Ishikawa (cell line): Measurements from ENCODE around the gene OMD.

Experiments used
- CEBPB ChIP-seq: IDR thresholded peaks from 2 replicates; pipeline ENCODE4 v1.6.1; 2012
- CREB1 ChIP-seq: IDR thresholded peaks from 2 replicates; pipeline ENCODE4 v1.6.1; 2012; ENCODE audit warnings: low read depth
- EGR1 ChIP-seq: IDR thresholded peaks from 2 replicates; pipeline ENCODE4 v1.6.1; 2012
- EP300 ChIP-seq: IDR thresholded peaks from 2 replicates; pipeline ENCODE4 v1.6.1; 2012; ENCODE audit warnings: borderline replicate concordance
- FOXM1 ChIP-seq: IDR thresholded peaks from 2 replicates; pipeline ENCODE4 v1.6.1; 2012; ENCODE audit warnings: low read depth, borderline replicate concordance
- MAX ChIP-seq: IDR thresholded peaks from 2 replicates; pipeline ENCODE4 v1.6.1; 2012
- NFIC ChIP-seq: IDR thresholded peaks from 2 replicates; pipeline ENCODE4 v1.6.1; 2012
- RAD21 ChIP-seq: IDR thresholded peaks from 2 replicates; pipeline ENCODE4 v1.6.1; 2012; ENCODE audit warnings: low read depth
- REST ChIP-seq: IDR thresholded peaks from 2 replicates; pipeline ENCODE4 v1.6.1; 2012; ENCODE audit warnings: low read depth, mild to moderate bottlenecking
- TAF1 ChIP-seq: IDR thresholded peaks from 2 replicates; pipeline ENCODE4 v1.6.1; 2012; ENCODE audit warnings: low read depth, mild to moderate bottlenecking
- TCF12 ChIP-seq: IDR thresholded peaks from 2 replicates; pipeline ENCODE4 v1.6.1; 2012; ENCODE audit warnings: low read depth
- TEAD4 ChIP-seq: IDR thresholded peaks from 2 replicates; pipeline ENCODE4 v1.6.1; 2012
- YY1 ChIP-seq: IDR thresholded peaks from 2 replicates; pipeline ENCODE4 v1.6.1; 2012; ENCODE audit warnings: low read depth
- ZBTB7A ChIP-seq: IDR thresholded peaks from 2 replicates; pipeline ENCODE4 v1.6.1; 2012; ENCODE audit warnings: low read depth
- TF ChIP-seq, protein P1 (sequence below): IDR thresholded peaks from 2 replicates; pipeline ENCODE4 v1.6.1; 2012

OMD gene

DNA sequence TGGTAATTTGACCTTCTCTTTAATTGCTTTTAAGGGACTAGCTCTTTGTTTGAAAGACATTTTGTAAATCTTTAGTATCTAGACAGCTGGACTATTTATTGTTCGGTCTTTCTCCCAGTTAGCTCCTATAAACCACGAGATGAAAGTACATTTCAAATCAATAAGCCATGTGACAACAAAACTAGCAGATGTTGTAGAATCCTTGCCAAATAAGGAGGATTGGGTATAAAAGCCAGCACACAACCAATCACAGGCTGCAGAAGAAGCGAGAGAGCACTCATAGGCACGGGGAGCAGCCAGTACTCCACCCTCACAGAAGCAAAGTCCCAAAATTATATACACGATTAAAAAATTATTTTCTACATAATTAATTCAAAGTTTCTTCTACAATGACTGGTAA, 8.1 kb upstream of the OMD start:
- no peak for TF ChIP-seq RAD21

GRCh38 chr9:92429836-92430235, 5.6 kb upstream of the OMD start:
- TF ChIP-seq EGR1 = no peak
- no peak for TF ChIP-seq FOXM1
- TF ChIP-seq CREB1 = no peak
- no peak for TF ChIP-seq ZBTB7A
- no peak for TF ChIP-seq TAF1
- no peak for TF ChIP-seq MAX
- no peak for TF ChIP-seq YY1
- TF ChIP-seq, protein P1, sequence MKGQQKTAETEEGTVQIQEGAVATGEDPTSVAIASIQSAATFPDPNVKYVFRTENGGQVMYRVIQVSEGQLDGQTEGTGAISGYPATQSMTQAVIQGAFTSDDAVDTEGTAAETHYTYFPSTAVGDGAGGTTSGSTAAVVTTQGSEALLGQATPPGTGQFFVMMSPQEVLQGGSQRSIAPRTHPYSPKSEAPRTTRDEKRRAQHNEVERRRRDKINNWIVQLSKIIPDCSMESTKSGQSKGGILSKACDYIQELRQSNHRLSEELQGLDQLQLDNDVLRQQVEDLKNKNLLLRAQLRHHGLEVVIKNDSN = no peak
- TF ChIP-seq RAD21 = no peak
- TF ChIP-seq TCF12 = no peak
- no peak for TF ChIP-seq TEAD4
- no peak for TF ChIP-seq CEBPB
- no peak for TF ChIP-seq EP300

DNA sequence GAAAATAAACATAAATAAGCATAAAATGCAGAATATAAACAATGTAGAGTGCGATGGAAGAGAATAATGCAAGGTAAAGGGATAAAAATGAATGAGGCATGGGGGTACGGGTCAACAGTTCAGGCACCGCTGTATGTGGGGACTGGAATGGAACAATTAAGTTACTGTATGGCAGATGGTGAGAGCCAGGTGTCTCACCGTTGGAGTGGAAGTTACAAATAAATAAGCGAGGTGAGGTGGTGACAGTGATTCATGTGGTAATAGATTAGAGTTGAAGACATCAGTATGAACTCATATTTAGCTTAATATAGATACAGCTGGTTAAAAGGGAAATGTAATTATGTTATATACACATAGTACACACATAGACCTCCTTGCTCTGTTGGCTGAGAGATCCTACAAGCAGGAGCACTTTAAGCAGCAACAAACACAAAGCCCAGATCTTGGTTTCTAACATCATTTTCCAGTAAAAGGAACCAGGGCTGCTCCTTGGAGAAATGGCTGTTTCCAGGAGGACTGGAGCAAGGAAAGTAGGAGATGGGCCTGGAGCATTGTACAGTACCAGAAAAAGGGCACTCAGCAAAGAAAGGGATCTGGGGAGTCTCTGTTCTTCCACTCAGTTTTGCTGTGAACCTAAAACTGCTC, 2.4 kb upstream of the OMD start:
- TF ChIP-seq CEBPB (no peak), RAD21 (no peak), EP300 (no peak), REST (no peak), FOXM1 (no peak), YY1 (no peak), EGR1 (no peak), MAX (no peak), CREB1 (no peak), TEAD4 (no peak), TAF1 (no peak), ZBTB7A (no peak), NFIC (no peak), TCF12 (no peak)
- TF ChIP-seq, protein P1 = no peak

GRCh38 chr9:92425474-92425873, 1.2 kb upstream of the OMD start:
- TF ChIP-seq YY1 (no peak), FOXM1 (no peak), NFIC (no peak), TAF1 (no peak), REST (no peak), EP300 (no peak), ZBTB7A (no peak), TCF12 (no peak)
- TF ChIP-seq, protein P1 = no peak

DNA sequence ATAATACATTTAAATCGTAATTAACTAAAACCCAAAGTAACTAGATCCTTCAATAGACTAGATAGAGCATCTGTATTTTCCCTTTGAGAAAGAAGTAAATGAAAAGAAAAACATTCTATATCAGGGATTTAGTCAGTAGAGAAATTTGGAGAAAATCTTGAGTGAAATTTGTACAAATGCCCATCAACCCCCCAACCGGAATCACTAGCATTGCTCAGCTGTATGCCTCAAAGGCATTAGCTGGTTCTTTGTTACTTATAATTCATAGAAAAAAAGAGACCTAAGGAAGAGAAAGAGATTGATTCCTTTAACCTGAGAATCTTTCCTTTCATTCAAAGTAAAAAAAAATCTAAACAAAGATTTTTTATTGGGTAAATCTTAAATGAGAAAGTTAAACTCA, 659 bp downstream of the OMD start:
- TF ChIP-seq RAD21 = no peak
- no peak for TF ChIP-seq REST
- TF ChIP-seq MAX = no peak
- no peak for TF ChIP-seq NFIC
